H9 (cell line): ENCODE results near the gene RO60. TPM values are rescaled to one million over a fixed set of nuclear protein-coding genes. Genes with fewer than 3 reads are reported as not detected.

ENCODE experiments used
- DNase-seq: peaks from one replicate; pipeline ENCODE4 v3.0.0-alpha.2; 2017
- H2AFZ ChIP-seq: one replicate; pipeline ENCODE4 v1.6.1; 2013; ENCODE audit warnings: mild to moderate bottlenecking, low read length, control low read depth, moderate library complexity
- H2AK5ac ChIP-seq: 2 replicates; pipeline ENCODE4 v1.6.1; 2013; ENCODE audit warnings: low read length, control low read depth, mixed read lengths; ENCODE audit not compliant: insufficient read length
- H2BK120ac ChIP-seq: one replicate; pipeline ENCODE4 v1.6.1; 2013; ENCODE audit warnings: low read depth, mild to moderate bottlenecking, low read length, control low read depth, inconsistent platforms; ENCODE audit not compliant: poor library complexity, severe bottlenecking
- H2BK12ac ChIP-seq: 2 replicates; pipeline ENCODE4 v1.6.1; 2013; ENCODE audit warnings: low read length, control low read depth, mixed read lengths, low read depth; ENCODE audit not compliant: insufficient read length
- H2BK15ac ChIP-seq: 2 replicates; pipeline ENCODE4 v1.6.1; 2013; ENCODE audit warnings: low read depth, low read length, control low read depth
- H2BK20ac ChIP-seq: one replicate; pipeline ENCODE4 v1.6.1; 2013; ENCODE audit warnings: low read depth, mild to moderate bottlenecking, low read length, control low read depth, inconsistent platforms; ENCODE audit not compliant: poor library complexity, severe bottlenecking
- H2BK5ac ChIP-seq: 2 replicates; pipeline ENCODE4 v1.6.1; 2013; ENCODE audit warnings: low read length, control low read depth, mixed read lengths; ENCODE audit not compliant: insufficient read length
- H3K14ac ChIP-seq: 2 replicates; pipeline ENCODE4 v1.6.1; 2013; ENCODE audit warnings: low read length, control low read depth; ENCODE audit not compliant: insufficient read depth
- H3K18ac ChIP-seq: 2 replicates; pipeline ENCODE4 v1.6.1; 2013; ENCODE audit warnings: low read depth, mild to moderate bottlenecking, mixed read lengths, low read length, control low read depth; ENCODE audit not compliant: insufficient read length
- H3K23ac ChIP-seq: 2 replicates; pipeline ENCODE4 v1.6.1; 2013; ENCODE audit warnings: low read length, control low read depth, mixed read lengths, low read depth; ENCODE audit not compliant: insufficient read length
- H3K23me2 ChIP-seq: 2 replicates; pipeline ENCODE4 v1.6.1; 2013; ENCODE audit warnings: low read depth, mild to moderate bottlenecking, mixed read lengths, low read length, control low read depth; ENCODE audit not compliant: insufficient read length, poor library complexity, severe bottlenecking
- H3K27ac ChIP-seq: 2 replicates; pipeline ENCODE4 v1.5.1; 2013; ENCODE audit warnings: low read length, control low read depth, mixed read lengths, low read depth; ENCODE audit not compliant: insufficient read length
- H3K27me3 ChIP-seq: 2 replicates; pipeline ENCODE4 v1.6.1; 2013; ENCODE audit warnings: low read length, control low read depth, inconsistent platforms; ENCODE audit not compliant: insufficient read depth
- H3K4ac ChIP-seq: 2 replicates; pipeline ENCODE4 v1.6.1; 2013; ENCODE audit warnings: low read depth, mild to moderate bottlenecking, control low read depth, inconsistent platforms, low read length, moderate library complexity
- H3K4me1 ChIP-seq: 2 replicates; pipeline ENCODE4 v1.6.1; 2013; ENCODE audit warnings: low read length, control low read depth, inconsistent platforms; ENCODE audit not compliant: insufficient read depth
- H3K4me2 ChIP-seq: 2 replicates; pipeline ENCODE4 v1.6.1; 2013; ENCODE audit warnings: low read length, control low read depth, mixed read lengths; ENCODE audit not compliant: insufficient read length, insufficient read depth
- H3K56ac ChIP-seq: 2 replicates; pipeline ENCODE4 v1.6.1; 2013; ENCODE audit warnings: low read depth, mild to moderate bottlenecking, mixed read lengths, low read length, control low read depth; ENCODE audit not compliant: insufficient read length
- H3K79me1 ChIP-seq: 2 replicates; pipeline ENCODE4 v1.6.1; 2013; ENCODE audit warnings: low read depth, mild to moderate bottlenecking, moderate library complexity, low read length, control low read depth, inconsistent platforms; ENCODE audit not compliant: insufficient read depth, poor library complexity, severe bottlenecking
- H3K79me2 ChIP-seq: 2 replicates; pipeline ENCODE4 v1.6.1; 2013; ENCODE audit warnings: low read length, control low read depth, inconsistent platforms; ENCODE audit not compliant: insufficient read depth
- H3K9ac ChIP-seq: 2 replicates; pipeline ENCODE4 v1.6.1; 2013; ENCODE audit warnings: low read length, control low read depth, mixed read lengths; ENCODE audit not compliant: insufficient read length; ENCODE audit errors: extremely low read depth
- H3K9me3 ChIP-seq: one replicate; pipeline ENCODE4 v1.6.1; 2013; ENCODE audit warnings: low read depth, low read length, inconsistent platforms; ENCODE audit not compliant: control insufficient read depth
- H3T11ph ChIP-seq: one replicate; pipeline ENCODE4 v1.6.1; 2013; ENCODE audit warnings: mild to moderate bottlenecking, low read length, control low read depth, inconsistent platforms
- H4K20me1 ChIP-seq: one replicate; pipeline ENCODE4 v1.6.1; 2013; ENCODE audit not compliant: control insufficient read depth, insufficient read length, insufficient read depth
- H4K5ac ChIP-seq: 2 replicates; pipeline ENCODE4 v1.6.1; 2013; ENCODE audit warnings: low read depth, mild to moderate bottlenecking, mixed read lengths, low read length, control low read depth; ENCODE audit not compliant: insufficient read length
- H4K8ac ChIP-seq: replicated peaks from 2 replicates; pipeline ENCODE4 v1.6.1; 2013; ENCODE audit warnings: low read length, control low read depth, mixed read lengths, low read depth; ENCODE audit not compliant: insufficient read length
- H4K91ac ChIP-seq: 2 replicates; pipeline ENCODE4 v1.6.1; 2013; ENCODE audit warnings: low read depth, mild to moderate bottlenecking, moderate library complexity, mixed read lengths, low read length, control low read depth; ENCODE audit not compliant: insufficient read length
- H3K27ac Mint-ChIP-seq, 3 experiments: 2 replicates in 2 of 3; 3 replicates in 1 of 3; pipeline ENCODE4 v1.8.0; 2020 to 2021; ENCODE audit warnings: mixed read lengths in 3 of 3, mild to moderate bottlenecking in 1 of 3, moderate library complexity in 1 of 3
- H3K27me3 Mint-ChIP-seq: 2 replicates; pipeline ENCODE4 v1.8.0; 2021; ENCODE audit warnings: low read depth, mild to moderate bottlenecking, moderate library complexity, mixed read lengths
- H3K36me3 Mint-ChIP-seq, 3 experiments: 2 replicates in 2 of 3; 3 replicates in 1 of 3; pipeline ENCODE4 v1.8.0; 2020 to 2021; ENCODE audit warnings: low read depth in 3 of 3, mixed read lengths in 3 of 3; ENCODE audit not compliant: insufficient read depth in 1 of 3
- H3K4me1 Mint-ChIP-seq, 2 experiments: 2 replicates each; pipeline ENCODE4 v1.8.0; 2020; ENCODE audit warnings: mixed read lengths in 2 of 2
- H3K4me3 Mint-ChIP-seq, 2 experiments: 2 replicates in 1 of 2; 3 replicates in 1 of 2; pipeline ENCODE4 v1.8.0; 2020 to 2021; ENCODE audit warnings: mild to moderate bottlenecking in 2 of 2, mixed read lengths in 2 of 2, moderate library complexity in 1 of 2
- H3K9me3 Mint-ChIP-seq, 2 experiments: 2 replicates in 1 of 2; 3 replicates in 1 of 2; pipeline ENCODE4 v1.8.0; 2020; ENCODE audit warnings: mild to moderate bottlenecking in 2 of 2, mixed read lengths in 2 of 2, moderate library complexity in 1 of 2
- CTCF ChIP-seq: fragments of 200-600 bp; sonication (generic); conservative IDR thresholded peaks from 3 replicates; pipeline ENCODE4 v1.8.0; 2021; ENCODE audit warnings: antibody characterized with exemption, mild to moderate bottlenecking
- WGBS: extraction: QIAGEN DNeasy Blood & Tissue Kit; methylation state at CpG from one replicate; pipeline ENCODE4 v1.1.7; 2013; ENCODE audit warnings: missing lambda C conversion rate, low lambda C conversion rate, mixed read lengths; ENCODE audit not compliant: insufficient read length; ENCODE audit errors: extremely low coverage; 5-methylcytosine and 5-hydroxymethylcytosine counted together
- total RNA-seq: library from RNA; stranded (reverse); gene quantifications from 2 replicates; pipeline ENCODE4 v1.2.1, GENCODE V29; 2021

Gene RO60
- total RNA-seq, 1 experiment from 2014 or later, result 84.7 TPM

- no peak overlapping the region for H3K23ac ChIP-seq
- no peaks in the 10 kb centered on the region for H3K4me1 ChIP-seq
- H3K27me3 Mint-ChIP-seq, result no peaks in the 10 kb centered on the region
- DNase-seq, result no peak
- H3K14ac ChIP-seq, result no peak overlapping the region
- no peak overlapping the region for H2BK12ac ChIP-seq
- H3K27ac ChIP-seq, result no peak overlapping the region
- no peak overlapping the region for H2BK120ac ChIP-seq
- no CpG with 5 or more reads among the region's 1 CpG for WGBS
- no peak overlapping the region for H2BK15ac ChIP-seq
- H2BK5ac ChIP-seq, result no peak overlapping the region
- H3K9me3 Mint-ChIP-seq, result no peaks in the 10 kb centered on the region
- TF ChIP-seq CTCF, result no peak
- no peaks in the 10 kb centered on the region for H4K20me1 ChIP-seq
- no peak overlapping the region for H4K91ac ChIP-seq
- no peak overlapping the region for H3K9ac ChIP-seq
- H4K8ac ChIP-seq, result no peak overlapping the region
- H3K4me2 ChIP-seq, result no peak overlapping the region
- no peak overlapping the region for H3K4me3 Mint-ChIP-seq
- H2BK20ac ChIP-seq, result no peak overlapping the region
- peak overlapping the region in 1 of 3 experiments; percentile 65; a peak in 1 of 7 replicates for H3K27ac Mint-ChIP-seq
- H3K23me2 ChIP-seq, result no peaks in the 10 kb centered on the region
- H2AK5ac ChIP-seq, result no peak overlapping the region
- no peak overlapping the region for H2AFZ ChIP-seq
- H4K5ac ChIP-seq, result no peak overlapping the region
- no peak overlapping the region for H3K56ac ChIP-seq
- no peaks in the 10 kb centered on the region for H3K27me3 ChIP-seq
- no peaks in the 10 kb centered on the region for H3K79me1 ChIP-seq
- no peak overlapping the region for H3K18ac ChIP-seq
- no peak overlapping the region for H3K4ac ChIP-seq
- no peak overlapping the region for H3T11ph ChIP-seq
- no peaks in the 10 kb centered on the region for H3K4me1 Mint-ChIP-seq
- H3K36me3 Mint-ChIP-seq, result peaks cover 5 to 7% (median 6%) of the 10 kb centered on the region in 3 experiments; a peak in 5 of 7 replicates
- no peaks in the 10 kb centered on the region for H3K9me3 ChIP-seq
- no peaks in the 10 kb centered on the region for H3K79me2 ChIP-seq
Measured at GRCh38 chr1:193030280-193030679, 29.1 kb upstream of the RO60 start.
